HG03457 (cell line): ENCODE results near the gene IDNK.

Source experiments
- ATAC-seq: cut with Tn5 transposase; IDR thresholded peaks from one replicate; pipeline ENCODE4 v1.9.1; 2021; ENCODE audit warnings: moderate number of reproducible peaks; ENCODE audit not compliant: unreplicated experiment

IDNK gene

GRCh38 chr9:83633255-83633654, 10.3 kb downstream of the IDNK start:
- ATAC-seq = no peak

- ATAC-seq = no peak
Observed at GRCh38 chr9:83633676-83634075, 10.7 kb downstream of the IDNK start.

GRCh38 chr9:83636813-83637212, 13.9 kb downstream of the IDNK start:
- no peak for ATAC-seq

GRCh38 chr9:83637389-83637788, 14.4 kb downstream of the IDNK start:
- no peak for ATAC-seq

GRCh38 chr9:83639266-83639665, 16.3 kb downstream of the IDNK start:
- ATAC-seq = no peak

- ATAC-seq = no peak
Observed at GRCh38 chr9:83642793-83643192, 19.9 kb downstream of the IDNK start.

- no peak for ATAC-seq
Observed at GRCh38 chr9:83646500-83647239, 23.7 kb downstream of the IDNK start.

GRCh38 chr9:83649080-83649479, 26.1 kb downstream of the IDNK start:
- no peak for ATAC-seq

GRCh38 chr9:83649515-83649914, 26.6 kb downstream of the IDNK start:
- ATAC-seq = no peak

- ATAC-seq = no peak
Observed at GRCh38 chr9:83651558-83651957, 28.6 kb downstream of the IDNK start.

GRCh38 chr9:83652433-83652832, 29.5 kb downstream of the IDNK start:
- ATAC-seq = no peak

GRCh38 chr9:83655433-83655832, 32.5 kb downstream of the IDNK start:
- no peak for ATAC-seq

GRCh38 chr9:83656032-83656680, 33.2 kb downstream of the IDNK start:
- ATAC-seq = peak; percentile 68

GRCh38 chr9:83656952-83657351, 34.0 kb downstream of the IDNK start:
- ATAC-seq = no peak

GRCh38 chr9:83662933-83663332, 40.0 kb downstream of the IDNK start:
- no peak for ATAC-seq

GRCh38 chr9:83665580-83666200, 42.7 kb downstream of the IDNK start:
- ATAC-seq = peak; percentile 88

GRCh38 chr9:83669067-83669466, 46.1 kb downstream of the IDNK start:
- no peak for ATAC-seq

- ATAC-seq = no peak
Observed at GRCh38 chr9:83670381-83670780, 47.4 kb downstream of the IDNK start.

GRCh38 chr9:83671451-83671850, 48.5 kb downstream of the IDNK start:
- no peak for ATAC-seq

- no peak for ATAC-seq
Observed at GRCh38 chr9:83675466-83675865, 52.5 kb downstream of the IDNK start.

GRCh38 chr9:83677596-83677995, 54.7 kb downstream of the IDNK start:
- ATAC-seq = no peak

- ATAC-seq = no peak
Observed at GRCh38 chr9:83680233-83680632, 57.3 kb downstream of the IDNK start.
